ENCODE data around the gene RBPJL. TPM values are rescaled to one million over a fixed set of nuclear protein-coding genes. Genes with fewer than 3 reads are reported as not detected.

The RBPJL gene
- total RNA-seq, 2 donors from 2014 or later = not detected

- Mint-ChIP-seq H3K4me1 (peaks cover 24% of the 10 kb centered on the region), H3K9me3 (no peaks in the 10 kb centered on the region), H3K27ac (peak overlapping the region; percentile 97), H3K27me3 (no peaks in the 10 kb centered on the region), H3K36me3 (ENCODE audit: low read depth) (peaks cover 49% of the 10 kb centered on the region), H3K4me3 (peak overlapping the region; percentile 95)
- no peak for ATAC-seq (replicated peaks)
These were observed 57.2 kb downstream of the RBPJL start for GRCh38 chr20:45363611-45364492.

GRCh38 chr20:45365444-45365970 lies 58.9 kb downstream of the RBPJL start:
- H3K27ac Mint-ChIP-seq = no peak overlapping the region
- H3K4me1 Mint-ChIP-seq = peaks cover 27% of the 10 kb centered on the region
- no peak for ATAC-seq (replicated peaks)
- peaks cover 54% of the 10 kb centered on the region for H3K36me3 Mint-ChIP-seq (ENCODE audit: low read depth)
- H3K4me3 Mint-ChIP-seq = peak overlapping the region; percentile 95
- H3K27me3 Mint-ChIP-seq = no peaks in the 10 kb centered on the region
- H3K9me3 Mint-ChIP-seq = no peaks in the 10 kb centered on the region

GRCh38 chr20:45366192-45366591 lies 59.6 kb downstream of the RBPJL start:
- no peaks in the 10 kb centered on the region for H3K9me3 Mint-ChIP-seq
- no peak for ATAC-seq (replicated peaks)
- H3K27me3 Mint-ChIP-seq = no peaks in the 10 kb centered on the region
- H3K4me1 Mint-ChIP-seq = peaks cover 27% of the 10 kb centered on the region
- no peak overlapping the region for H3K27ac Mint-ChIP-seq
- peaks cover 54% of the 10 kb centered on the region for H3K36me3 Mint-ChIP-seq (ENCODE audit: low read depth)
- no peak overlapping the region for H3K4me3 Mint-ChIP-seq

GRCh38 chr20:45366631-45367030 lies 60.0 kb downstream of the RBPJL start:
- no peak for ATAC-seq (replicated peaks)
- Mint-ChIP-seq H3K36me3 (ENCODE audit: low read depth) (peaks cover 54% of the 10 kb centered on the region), H3K4me3 (no peak overlapping the region), H3K27me3 (no peaks in the 10 kb centered on the region), H3K27ac (no peak overlapping the region), H3K9me3 (no peaks in the 10 kb centered on the region), H3K4me1 (peaks cover 27% of the 10 kb centered on the region)

GRCh38 chr20:45367126-45367525 lies 60.5 kb downstream of the RBPJL start:
- Mint-ChIP-seq H3K27ac (no peak overlapping the region), H3K4me1 (peaks cover 28% of the 10 kb centered on the region)
- no peak for ATAC-seq (replicated peaks)

More at GRCh38 chr20:45367126-45367525, 60.5 kb downstream of the RBPJL start:
- Mint-ChIP-seq H3K27me3 (no peaks in the 10 kb centered on the region), H3K9me3 (no peaks in the 10 kb centered on the region), H3K36me3 (ENCODE audit: low read depth) (peaks cover 54% of the 10 kb centered on the region), H3K4me3 (peak overlapping the region; percentile 39)

Other genes with a start within 250 kb of the RBPJL start
- under 1 TPM; 0.15 to 0.24 TPM for gene KCNS1, start 205.7 kb upstream of the RBPJL start, total RNA-seq
- 1 to 10 TPM in 1 of 2 donors, not detected in 1; 5.4 TPM for gene WFDC5, start 191.7 kb upstream of the RBPJL start, total RNA-seq
- not detected for gene WFDC12, start 182.4 kb upstream of the RBPJL start, total RNA-seq
- not detected for gene PI3, start 131.9 kb upstream of the RBPJL start, total RNA-seq
- gene SEMG1, start 99.8 kb upstream of the RBPJL start, total RNA-seq = not detected
- gene SEMG2, start 85.5 kb upstream of the RBPJL start, total RNA-seq = not detected
- gene SLPI, start 52.3 kb upstream of the RBPJL start, total RNA-seq = not detected
- gene MATN4, start 1.5 kb downstream of the RBPJL start, total RNA-seq = under 1 TPM; 0.11 to 0.66 TPM
- 10 to 100 TPM; 21.6 to 62.6 TPM for gene SDC4, start 41.6 kb downstream of the RBPJL start, total RNA-seq
- 10 to 100 TPM; 29.9 to 32.9 TPM for gene SYS1, start 56.3 kb downstream of the RBPJL start, total RNA-seq
- under 1 TPM; 0.11 to 0.50 TPM for gene TP53TG5, start 71.5 kb downstream of the RBPJL start, total RNA-seq
- gene DBNDD2, start 101.4 kb downstream of the RBPJL start, total RNA-seq = 10 to 100 TPM in 1 of 2 donors, 1 to 10 TPM in 1; 4.6 to 12.5 TPM
- 10 to 100 TPM; 34.4 to 67.9 TPM for gene PIGT, start 109.3 kb downstream of the RBPJL start, total RNA-seq
- gene WFDC2, start 162.9 kb downstream of the RBPJL start, total RNA-seq = 1 to 10 TPM in 1 of 2 donors, not detected in 1; 3.5 TPM
- not detected for gene SPINT3, start 208.8 kb downstream of the RBPJL start, total RNA-seq
- not detected for gene WFDC6, start 232.6 kb downstream of the RBPJL start, total RNA-seq
- not detected for gene EPPIN, start 240.6 kb downstream of the RBPJL start, total RNA-seq